ENCODE measurements around the gene ITSN1.
"Not testable (repeated sequence)": the region's sequence is repeated elsewhere in the genome, so short reads cannot be mapped to it uniquely, and the experiment has no call there.

The ITSN1 gene

GRCh38 chr21:33844890-33845205 is 202.5 kb downstream of the ITSN1 start:
- no peak for DNase-seq

GRCh38 chr21:33846141-33846540 is 203.8 kb downstream of the ITSN1 start:
- no peak for DNase-seq

GRCh38 chr21:33847588-33848248 is 205.4 kb downstream of the ITSN1 start:
- DNase-seq = no peak

GRCh38 chr21:33848249-33848953 is 206.1 kb downstream of the ITSN1 start:
- DNase-seq = no peak

GRCh38 chr21:33849834-33850233 is 207.5 kb downstream of the ITSN1 start:
- no peak for DNase-seq

GRCh38 chr21:33850401-33850800 is 208.1 kb downstream of the ITSN1 start:
- no peak for DNase-seq

GRCh38 chr21:33850985-33851384 is 208.7 kb downstream of the ITSN1 start:
- no peak for DNase-seq

- DNase-seq = no peak
Observed at GRCh38 chr21:33852485-33852884, 210.2 kb downstream of the ITSN1 start.

- no peak for DNase-seq
Observed at GRCh38 chr21:33854604-33855003, 212.3 kb downstream of the ITSN1 start.

GRCh38 chr21:33855190-33855589 is 212.9 kb downstream of the ITSN1 start:
- no peak for DNase-seq

GRCh38 chr21:33856893-33857527 is 214.7 kb downstream of the ITSN1 start:
- DNase-seq = no peak

- no peak for DNase-seq
Observed at GRCh38 chr21:33857846-33858666, 215.8 kb downstream of the ITSN1 start.

- DNase-seq = no peak
Observed at GRCh38 chr21:33858667-33859372, 216.5 kb downstream of the ITSN1 start.

- DNase-seq = no peak
Observed at GRCh38 chr21:33859373-33860102, 217.2 kb downstream of the ITSN1 start.

- no peak for DNase-seq
Observed at GRCh38 chr21:33860332-33860879, 218.1 kb downstream of the ITSN1 start.

GRCh38 chr21:33861125-33861524 is 218.8 kb downstream of the ITSN1 start:
- no peak for DNase-seq

GRCh38 chr21:33863191-33863590 is 220.9 kb downstream of the ITSN1 start:
- DNase-seq = not testable (repeated sequence)

- DNase-seq = no peak
Observed at GRCh38 chr21:33864150-33864549, 221.8 kb downstream of the ITSN1 start.

GRCh38 chr21:33865176-33865575 is 222.9 kb downstream of the ITSN1 start:
- no peak for DNase-seq

GRCh38 chr21:33865996-33866575 is 223.8 kb downstream of the ITSN1 start:
- DNase-seq = no peak

- DNase-seq = no peak
Observed at GRCh38 chr21:33866826-33867225, 224.5 kb downstream of the ITSN1 start.

Measured in AML-193 (cell line).